IMR-90 (cell line): ENCODE measurements around the gene DPH6. TPM values are rescaled to one million over a fixed set of nuclear protein-coding genes. Genes with fewer than 3 reads are reported as not detected.

ENCODE experiments used
- ATAC-seq: fragments of 200-7000 bp; cut with Tn5 transposase; 2 replicates; pipeline ENCODE4 v1.9.1; 2020; ENCODE audit warnings: low read depth, mild to moderate bottlenecking, moderate library complexity
- BruUV-seq: library from RNA; stranded (reverse); fragments of 400-500 nt; replicated peaks from 2 replicates; lab custom pipeline; 2021; lab: Mats Ljungman, UMichigan
- CTCF ChIA-PET: fragments of 300-600 bp; formaldehyde crosslinking; extraction: SDS; loops from one replicate; lab custom pipeline; 2021; ENCODE audit warnings: antibody characterized with exemption; lab: Yijun Ruan, JAX
- POLR2A ChIA-PET: fragments of 300-600 bp; sonication (Branson Sonifier 250); formaldehyde crosslinking; loops from one replicate; lab custom pipeline; 2022; ENCODE audit warnings: antibody characterized with exemption; ENCODE audit not compliant: unreplicated experiment; lab: Charles Lee
- DNase-seq: peaks from one replicate; pipeline ENCODE4 v3.0.0; 2013
- H2AFZ ChIP-seq: replicated peaks from 2 replicates; pipeline ENCODE3; 2013; ENCODE audit warnings: low read length, mild to moderate bottlenecking; ENCODE audit not compliant: poor library complexity
- H2AK5ac ChIP-seq: 2 replicates; pipeline ENCODE4 v1.6.1; 2013; ENCODE audit warnings: low read depth, low read length, inconsistent platforms
- H2AK9ac ChIP-seq: replicated peaks from 2 replicates; pipeline ENCODE3; 2013; ENCODE audit warnings: mild to moderate bottlenecking, low read depth, low read length, moderate library complexity; ENCODE audit not compliant: poor library complexity
- H2BK120ac ChIP-seq: 2 replicates; pipeline ENCODE4 v1.6.1; 2013; ENCODE audit warnings: low read depth, low read length, inconsistent platforms
- H2BK15ac ChIP-seq: 3 replicates; pipeline ENCODE4 v1.6.1; 2013; ENCODE audit warnings: low read depth, low read length, inconsistent platforms
- H2BK20ac ChIP-seq: 2 replicates; pipeline ENCODE4 v1.6.1; 2013; ENCODE audit warnings: low read depth, mild to moderate bottlenecking, inconsistent platforms, low read length, moderate library complexity
- H2BK5ac ChIP-seq: 2 replicates; pipeline ENCODE4 v1.6.1; 2013; ENCODE audit warnings: mild to moderate bottlenecking, low read depth, low read length, inconsistent platforms; ENCODE audit not compliant: poor library complexity, severe bottlenecking
- H3K14ac ChIP-seq: replicated peaks from 2 replicates; pipeline ENCODE4 v1.6.1; 2013; ENCODE audit warnings: low read depth, low read length, inconsistent platforms
- H3K18ac ChIP-seq: 2 replicates; pipeline ENCODE4 v1.6.1; 2013; ENCODE audit warnings: low read depth, low read length, control low read depth
- H3K23ac ChIP-seq: 2 replicates; pipeline ENCODE4 v1.6.1; 2013; ENCODE audit warnings: low read depth, low read length, inconsistent platforms
- H3K27ac ChIP-seq: 2 replicates; pipeline ENCODE4 v1.5.1; 2013; ENCODE audit warnings: mild to moderate bottlenecking, control low read depth, low read length; ENCODE audit not compliant: insufficient read depth
- H3K27me3 ChIP-seq: 2 replicates; pipeline ENCODE4 v1.6.1; 2013; ENCODE audit warnings: low read length; ENCODE audit not compliant: control insufficient read depth, insufficient read depth
- H3K36me3 ChIP-seq: 2 replicates; pipeline ENCODE4 v1.6.1; 2013; ENCODE audit warnings: low read length, mixed read lengths; ENCODE audit not compliant: control insufficient read depth, insufficient read depth
- H3K4ac ChIP-seq: 2 replicates; pipeline ENCODE4 v1.6.1; 2013; ENCODE audit warnings: low read depth, low read length, inconsistent platforms
- H3K4me1 ChIP-seq: 2 replicates; pipeline ENCODE4 v1.6.1; 2013; ENCODE audit warnings: low read length, mixed read lengths; ENCODE audit not compliant: control insufficient read depth, insufficient read depth
- H3K4me2 ChIP-seq: 2 replicates; pipeline ENCODE4 v1.6.1; 2013; ENCODE audit warnings: low read depth, mild to moderate bottlenecking, control low read depth, low read length, moderate library complexity
- H3K4me3 ChIP-seq: 2 replicates; pipeline ENCODE4 v1.5.1; 2013; ENCODE audit warnings: low read depth, mild to moderate bottlenecking, control low read depth, low read length, moderate library complexity; ENCODE audit not compliant: insufficient read depth
- H3K56ac ChIP-seq: 2 replicates; pipeline ENCODE4 v1.6.1; 2013; ENCODE audit warnings: low read length, inconsistent platforms; ENCODE audit not compliant: insufficient read depth; ENCODE audit errors: extremely low read depth
- H3K79me1 ChIP-seq, 2 experiments: 2 replicates each; pipeline ENCODE4 v1.6.1; 2013; ENCODE audit warnings: low read length in 2 of 2, inconsistent platforms in 1 of 2, low read depth in 1 of 2
- H3K9ac ChIP-seq: 2 replicates; pipeline ENCODE4 v1.6.1; 2013; ENCODE audit warnings: low read depth, low read length, control low read depth
- H3K9me1 ChIP-seq: 2 replicates; pipeline ENCODE4 v1.6.1; 2013; ENCODE audit warnings: low read length, inconsistent platforms; ENCODE audit not compliant: insufficient read depth
- H3K9me3 ChIP-seq: 2 replicates; pipeline ENCODE4 v1.6.1; 2013; ENCODE audit warnings: low read length; ENCODE audit not compliant: control insufficient read depth, insufficient read depth
- H4K20me1 ChIP-seq: 2 replicates; pipeline ENCODE4 v1.6.1; 2013; ENCODE audit warnings: low read length, inconsistent platforms; ENCODE audit not compliant: insufficient read depth
- H4K5ac ChIP-seq: 2 replicates; pipeline ENCODE4 v1.6.1; 2013; ENCODE audit warnings: mild to moderate bottlenecking, low read depth, low read length, control low read depth
- H4K8ac ChIP-seq, 2 experiments: 2 replicates each; pipeline ENCODE4 v1.6.1; 2013; ENCODE audit warnings: low read depth in 2 of 2, low read length in 2 of 2, control low read depth in 1 of 2, inconsistent platforms in 1 of 2
- H4K91ac ChIP-seq: 2 replicates; pipeline ENCODE4 v1.6.1; 2013; ENCODE audit warnings: low read depth, low read length, inconsistent platforms; ENCODE audit not compliant: insufficient read depth
- BHLHE40 ChIP-seq: fragments of 150-350 bp; IDR thresholded peaks from 2 replicates; pipeline ENCODE4 v1.6.1; 2016; ENCODE audit warnings: mild to moderate bottlenecking, low read depth, low read length
- CEBPB ChIP-seq: IDR thresholded peaks from 2 replicates; pipeline ENCODE4 v1.6.1; 2012; ENCODE audit warnings: low read depth, low read length, improper control_type of control experiment
- CHD1 ChIP-seq: IDR thresholded peaks from 2 replicates; pipeline ENCODE4 v1.6.1; 2012; ENCODE audit warnings: low read depth, low read length, improper control_type of control experiment
- FOS ChIP-seq: fragments of 150-350 bp; IDR thresholded peaks from 2 replicates; pipeline ENCODE4 v1.6.1; 2016; ENCODE audit warnings: low read depth, low read length
- MAFK ChIP-seq: IDR thresholded peaks from 2 replicates; pipeline ENCODE4 v1.6.1; 2012; ENCODE audit warnings: low read depth, low read length, improper control_type of control experiment
- MAZ ChIP-seq: IDR thresholded peaks from 2 replicates; pipeline ENCODE4 v1.6.1; 2012; ENCODE audit warnings: low read depth, mild to moderate bottlenecking, low read length, improper control_type of control experiment, moderate library complexity, borderline replicate concordance
- MXI1 ChIP-seq: IDR thresholded peaks from 2 replicates; pipeline ENCODE4 v1.6.1; 2012; ENCODE audit warnings: low read depth, mild to moderate bottlenecking, low read length, moderate library complexity, borderline replicate concordance
- NFE2L2 ChIP-seq: fragments of 150-350 bp; IDR thresholded peaks from 2 replicates; pipeline ENCODE4 v1.6.1; 2016; ENCODE audit warnings: low read depth, mild to moderate bottlenecking, low read length
- POLR2A ChIP-seq: IDR thresholded peaks from 2 replicates; pipeline ENCODE4 v1.6.1; 2012; ENCODE audit warnings: mild to moderate bottlenecking, low read depth, low read length
- RAD21 ChIP-seq: IDR thresholded peaks from 2 replicates; pipeline ENCODE4 v1.6.1; 2012; ENCODE audit warnings: low read length, improper control_type of control experiment
- RCOR1 ChIP-seq: IDR thresholded peaks from 2 replicates; pipeline ENCODE4 v1.6.1; 2012; ENCODE audit warnings: mild to moderate bottlenecking, low read length, improper control_type of control experiment; ENCODE audit not compliant: insufficient replicate concordance
- RFX5 ChIP-seq: IDR thresholded peaks from 2 replicates; pipeline ENCODE4 v1.8.0; 2012; ENCODE audit warnings: low read depth, mild to moderate bottlenecking, low read length, moderate library complexity
- SMC3 ChIP-seq: fragments of 150-350 bp; IDR thresholded peaks from 2 replicates; pipeline ENCODE4 v1.6.1; 2016; ENCODE audit warnings: low read depth, mild to moderate bottlenecking, antibody characterized with exemption, low read length, moderate library complexity
- WGBS, 2 experiments: methylation state at CpG; one replicate each; pipeline versions ENCODE4 v1.1.5 to v1.1.7; 2013; ENCODE audit warnings: missing lambda C conversion rate in 2 of 2; ENCODE audit not compliant: insufficient read length in 1 of 2; ENCODE audit errors: extremely low coverage in 2 of 2; 5-methylcytosine and 5-hydroxymethylcytosine counted together
- dilution Hi-C: fragments of 300-500 bp; cut with HindIII; formaldehyde crosslinking; loops from one replicate; pipeline ENCODE4 v1.14.3; 2018; ENCODE audit warnings: low sequenced_read_pairs; ENCODE audit not compliant: unreplicated experiment
- in situ Hi-C: fragments of 300-500 bp; cut with MboI; formaldehyde crosslinking; loops from 3 replicates; pipeline ENCODE4 v1.14.3; 2019; ENCODE audit warnings: low sequenced_read_pairs, inconsistent platforms, mixed read lengths
- intact Hi-C: fragments of 100-400 bp; cut with micrococcal nuclease; formaldehyde crosslinking; loops from 2 replicates; pipeline ENCODE4 v1.10.0; 2022
- polyA plus RNA-seq, 3 experiments: library from polyadenylated mRNA; depleted of rRNA; stranded (reverse); fragments of >200 nt; gene quantifications; 2 replicates each; pipeline ENCODE4 v1.2.3, GENCODE V29; 2012; ENCODE audit warnings: low replicate concordance in 1 of 3
- total RNA-seq: library from RNA; depleted of rRNA; stranded (reverse); fragments of >200 nt; gene quantifications from 2 replicates; pipeline ENCODE4 v1.2.3, GENCODE V29; 2012
- TF ChIP-seq, protein P1 (sequence below): conservative IDR thresholded peaks from 2 replicates; pipeline ENCODE4 v1.5.1; 2012; ENCODE audit warnings: mild to moderate bottlenecking, low read depth, low read length, improper control_type of control experiment
- TF ChIP-seq, protein P2 (sequence below): fragments of 150-350 bp; IDR thresholded peaks from 2 replicates; pipeline ENCODE4 v1.6.1; 2016; ENCODE audit warnings: low read depth, mild to moderate bottlenecking, low read length, moderate library complexity, borderline replicate concordance
- TF ChIP-seq, protein P3 (sequence below): fragments of 150-350 bp; IDR thresholded peaks from 2 replicates; pipeline ENCODE4 v1.6.1; 2017; ENCODE audit warnings: mild to moderate bottlenecking, antibody characterized with exemption, low read length, low read depth

DPH6 gene
- total and polyA plus RNA-seq, 2 of the 4 experiments (the other 2 are of a cell fraction) = 6.1 to 8.1 TPM

DNA sequence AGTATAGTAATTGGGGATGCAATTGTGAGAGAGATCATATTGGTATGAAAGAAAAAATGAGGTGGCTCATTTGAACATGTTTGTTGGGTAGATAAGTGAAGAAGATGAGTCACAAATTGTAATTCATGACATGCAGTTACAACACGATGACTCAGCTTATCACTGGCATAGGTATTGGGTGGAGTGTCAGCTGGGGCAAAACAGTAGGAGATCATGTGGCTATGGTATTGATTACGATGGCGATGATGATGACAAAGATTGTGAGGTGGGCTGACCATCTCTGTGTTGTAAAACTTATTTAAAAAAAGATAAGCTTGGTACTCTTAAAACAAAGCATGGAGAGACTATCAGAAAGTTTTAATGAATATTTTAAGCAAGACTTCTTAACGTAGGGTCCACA, 11.6 kb upstream of the DPH6 start:
- peak; percentile 86 for ATAC-seq
- Histone ChIP-seq H3K79me1 (0 out of 4 replicates have a peak, but pooled peaks cover 0 to 3% of the 10 kb centered on the region in 2 experiments), H2AK5ac (peak overlapping the region; percentile 68; the same call in 1 of the 2 replicates), H3K27me3 (no peaks in the 10 kb centered on the region), H2BK20ac (peak overlapping the region; percentile 76; the same call in 1 of the 2 replicates), H4K20me1 (no peaks in the 10 kb centered on the region), H4K91ac (peak overlapping the region; percentile 46; the same call in 1 of the 2 replicates), H4K8ac (peak overlapping the region in 1 of 2 experiments; percentile 75; a peak in 2 of 4 replicates), H3K56ac (no peak overlapping the region), H3K18ac (peak overlapping the region; percentile 92), H3K4me1 (peaks cover 3% of the 10 kb centered on the region; the same call in 1 of the 2 replicates), H3K23ac (no peak overlapping the region), H2AFZ (no peak overlapping the region), H4K5ac (peak overlapping the region; percentile 83; the same call in 1 of the 2 replicates), H3K4ac (peak overlapping the region; percentile 55; the same call in 1 of the 2 replicates), H3K4me2 (no peak overlapping the region), H2BK15ac (peak overlapping the region; percentile 56; the same call in 1 of the 3 replicates), H3K27ac (peak overlapping the region; percentile 49), H3K14ac (0 out of 2 replicates have a peak overlapping the region, but pooled peaks have one; percentile 19), H2BK120ac (peak overlapping the region; percentile 76), H3K4me3 (no peak overlapping the region), H3K9ac (no peak overlapping the region), H3K36me3 (no peaks in the 10 kb centered on the region), H3K9me3 (no peaks in the 10 kb centered on the region), H2BK5ac (peak overlapping the region; percentile 71), H3K9me1 (0 out of 2 replicates have a peak, but pooled peaks cover 3% of the 10 kb centered on the region), H2AK9ac (no peak overlapping the region)
- dilution Hi-C loops = no loop called here
- 92% methylated on average over 2 of the region's 4 CpGs; no CpG with 5 or more reads in 1 of the 2 experiments for WGBS, 2 experiments
- ChIA-PET CTCF (no interaction called here), POLR2A (no interaction called here)
- intact Hi-C loops = no loop called here
- in situ Hi-C loops = no loop called here
- DNase-seq = peak; percentile 90
- BruUV-seq = no TSS peak
- TF ChIP-seq NFE2L2 (peak; percentile 96), RFX5 (no peak), MXI1 (no peak), CHD1 (no peak), BHLHE40 (no peak), FOS (peak; percentile 94), RAD21 (no peak), POLR2A (no peak), MAFK (peak; percentile 86), CEBPB (peak; percentile 62), SMC3 (no peak), MAZ (no peak), RCOR1 (no peak)
- TF ChIP-seq, protein P1, sequence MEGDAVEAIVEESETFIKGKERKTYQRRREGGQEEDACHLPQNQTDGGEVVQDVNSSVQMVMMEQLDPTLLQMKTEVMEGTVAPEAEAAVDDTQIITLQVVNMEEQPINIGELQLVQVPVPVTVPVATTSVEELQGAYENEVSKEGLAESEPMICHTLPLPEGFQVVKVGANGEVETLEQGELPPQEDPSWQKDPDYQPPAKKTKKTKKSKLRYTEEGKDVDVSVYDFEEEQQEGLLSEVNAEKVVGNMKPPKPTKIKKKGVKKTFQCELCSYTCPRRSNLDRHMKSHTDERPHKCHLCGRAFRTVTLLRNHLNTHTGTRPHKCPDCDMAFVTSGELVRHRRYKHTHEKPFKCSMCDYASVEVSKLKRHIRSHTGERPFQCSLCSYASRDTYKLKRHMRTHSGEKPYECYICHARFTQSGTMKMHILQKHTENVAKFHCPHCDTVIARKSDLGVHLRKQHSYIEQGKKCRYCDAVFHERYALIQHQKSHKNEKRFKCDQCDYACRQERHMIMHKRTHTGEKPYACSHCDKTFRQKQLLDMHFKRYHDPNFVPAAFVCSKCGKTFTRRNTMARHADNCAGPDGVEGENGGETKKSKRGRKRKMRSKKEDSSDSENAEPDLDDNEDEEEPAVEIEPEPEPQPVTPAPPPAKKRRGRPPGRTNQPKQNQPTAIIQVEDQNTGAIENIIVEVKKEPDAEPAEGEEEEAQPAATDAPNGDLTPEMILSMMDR = no peak
- TF ChIP-seq, protein P2, sequence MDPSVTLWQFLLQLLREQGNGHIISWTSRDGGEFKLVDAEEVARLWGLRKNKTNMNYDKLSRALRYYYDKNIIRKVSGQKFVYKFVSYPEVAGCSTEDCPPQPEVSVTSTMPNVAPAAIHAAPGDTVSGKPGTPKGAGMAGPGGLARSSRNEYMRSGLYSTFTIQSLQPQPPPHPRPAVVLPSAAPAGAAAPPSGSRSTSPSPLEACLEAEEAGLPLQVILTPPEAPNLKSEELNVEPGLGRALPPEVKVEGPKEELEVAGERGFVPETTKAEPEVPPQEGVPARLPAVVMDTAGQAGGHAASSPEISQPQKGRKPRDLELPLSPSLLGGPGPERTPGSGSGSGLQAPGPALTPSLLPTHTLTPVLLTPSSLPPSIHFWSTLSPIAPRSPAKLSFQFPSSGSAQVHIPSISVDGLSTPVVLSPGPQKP = no peak
- TF ChIP-seq, protein P3, sequence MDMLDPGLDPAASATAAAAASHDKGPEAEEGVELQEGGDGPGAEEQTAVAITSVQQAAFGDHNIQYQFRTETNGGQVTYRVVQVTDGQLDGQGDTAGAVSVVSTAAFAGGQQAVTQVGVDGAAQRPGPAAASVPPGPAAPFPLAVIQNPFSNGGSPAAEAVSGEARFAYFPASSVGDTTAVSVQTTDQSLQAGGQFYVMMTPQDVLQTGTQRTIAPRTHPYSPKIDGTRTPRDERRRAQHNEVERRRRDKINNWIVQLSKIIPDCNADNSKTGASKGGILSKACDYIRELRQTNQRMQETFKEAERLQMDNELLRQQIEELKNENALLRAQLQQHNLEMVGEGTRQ = peak; percentile 71; the same call in 1 of the 2 replicates
